H1 (cell line): Measurements from ENCODE around the gene CSTF2T. TPM values are rescaled to one million over a fixed set of nuclear protein-coding genes. Genes with fewer than 3 reads are reported as not detected.

Experiments
- CTCF ChIA-PET: fragments of 300-600 bp; sonication (Branson Sonifier 250); formaldehyde crosslinking; loops from one replicate; lab custom pipeline; 2021; ENCODE audit not compliant: partially characterized antibody; lab: Charles Lee
- POLR2A ChIA-PET: fragments of 300-600 bp; sonication (Branson Sonifier 250); formaldehyde crosslinking; loops from one replicate; lab custom pipeline; 2021; ENCODE audit warnings: inconsistent platforms; ENCODE audit not compliant: partially characterized antibody; lab: Charles Lee
- DNase-seq, 2 experiments: peaks; one replicate each; pipeline versions ENCODE4 v3.0.0 to v3.0.0-alpha.2; 2010 to 2022; ENCODE audit warnings: low spot score in 2 of 2, low read depth in 1 of 2, mixed read lengths in 1 of 2
- FAIRE-seq: peaks from 2 replicates; lab custom pipeline; 2011; peaks lifted over from hg19 to GRCh38; lab: Jason Lieb, UNC
- H2AFZ ChIP-seq: 2 replicates; pipeline ENCODE4 v1.8.1; 2012; ENCODE audit warnings: low read length, inconsistent platforms
- H2AK5ac ChIP-seq: 2 replicates; pipeline ENCODE4 v1.6.1; 2013; ENCODE audit warnings: low read depth, low read length
- H2BK120ac ChIP-seq: replicated peaks from 2 replicates; pipeline ENCODE3; 2013; ENCODE audit warnings: low read depth, low read length, inconsistent platforms
- H2BK12ac ChIP-seq: 2 replicates; pipeline ENCODE4 v1.6.1; 2013; ENCODE audit warnings: low read depth, low read length
- H2BK15ac ChIP-seq: 2 replicates; pipeline ENCODE4 v1.6.1; 2013; ENCODE audit warnings: low read length
- H2BK20ac ChIP-seq: 2 replicates; pipeline ENCODE4 v1.6.1; 2013; ENCODE audit warnings: low read length
- H2BK5ac ChIP-seq: 2 replicates; pipeline ENCODE4 v1.6.1; 2013; ENCODE audit warnings: low read depth, low read length
- H3K14ac ChIP-seq: 2 replicates; pipeline ENCODE4 v1.6.1; 2013; ENCODE audit warnings: inconsistent platforms; ENCODE audit not compliant: insufficient read length
- H3K18ac ChIP-seq: 2 replicates; pipeline ENCODE4 v1.6.1; 2013; ENCODE audit warnings: low read length; ENCODE audit errors: extremely low read depth
- H3K23ac ChIP-seq: 2 replicates; pipeline ENCODE4 v1.6.1; 2013; ENCODE audit warnings: inconsistent platforms; ENCODE audit not compliant: insufficient read length
- H3K23me2 ChIP-seq: 2 replicates; pipeline ENCODE4 v1.6.1; 2013; ENCODE audit warnings: low read depth, low read length
- H3K27ac ChIP-seq: 2 replicates; pipeline ENCODE4 v1.6.1; 2011; ENCODE audit warnings: low read depth, low read length, inconsistent platforms
- H3K27me3 ChIP-seq, 4 experiments: replicated peaks in 1 of 4; 1 replicate in 1 of 4; 2 replicates in 3 of 4; pipeline versions ENCODE4 v1.6.1 to v1.8.1; 2011 to 2013; ENCODE audit warnings: low read length in 3 of 4, mild to moderate bottlenecking in 3 of 4, inconsistent platforms in 2 of 4, mixed read lengths in 2 of 4, moderate library complexity in 1 of 4; ENCODE audit not compliant: control insufficient read depth in 3 of 4, insufficient read depth in 3 of 4; ENCODE audit errors: extremely low read depth in 1 of 4
- H3K36me3 ChIP-seq, 4 experiments: 2 replicates each; pipeline versions ENCODE4 v1.6.1 to v1.8.1; 2011 to 2013; ENCODE audit warnings: mild to moderate bottlenecking in 4 of 4, low read length in 3 of 4, moderate library complexity in 2 of 4, control low read depth in 1 of 4, inconsistent platforms in 1 of 4; ENCODE audit not compliant: insufficient read depth in 4 of 4, control insufficient read depth in 2 of 4
- H3K4ac ChIP-seq: replicated peaks from 2 replicates; pipeline ENCODE3; 2013; ENCODE audit warnings: low read length, low read depth, mixed read lengths, inconsistent platforms; ENCODE audit not compliant: insufficient read length
- H3K4me1 ChIP-seq, 4 experiments: replicated peaks in 1 of 4; 1 replicate in 1 of 4; 2 replicates in 3 of 4; pipeline versions ENCODE4 v1.6.1 to v1.8.1; 2011 to 2013; ENCODE audit warnings: low read length in 3 of 4, inconsistent platforms in 2 of 4, mixed read lengths in 1 of 4; ENCODE audit not compliant: insufficient read depth in 4 of 4, control insufficient read depth in 3 of 4
- H3K4me2 ChIP-seq, 2 experiments: 2 replicates each; pipeline versions ENCODE4 v1.6.1 to v1.8.1; 2011 to 2013; ENCODE audit warnings: low read depth in 2 of 2, low read length in 2 of 2, control low read depth in 1 of 2, inconsistent platforms in 1 of 2, mild to moderate bottlenecking in 1 of 2; ENCODE audit not compliant: insufficient read depth in 1 of 2
- H3K4me3 ChIP-seq, 4 experiments: fragments of 200-600, 300-600 bp in 1 of 4; sonication (generic), shearing (Covaris generic), sonication (Bioruptor Twin) in 1 of 4; 2 replicates each; pipeline versions ENCODE4 v1.5.1 to v1.8.1; 2011 to 2016; ENCODE audit warnings: low read length in 4 of 4, low read depth in 3 of 4, control low read depth in 2 of 4, inconsistent platforms in 2 of 4, mild to moderate bottlenecking in 2 of 4, mixed read lengths in 1 of 4, moderate library complexity in 1 of 4; ENCODE audit not compliant: insufficient read depth in 2 of 4; ENCODE audit errors: extremely low read depth in 1 of 4
- H3K56ac ChIP-seq: replicated peaks from 2 replicates; pipeline ENCODE3; 2013; ENCODE audit warnings: low read depth, mild to moderate bottlenecking, mixed read lengths, low read length, inconsistent platforms; ENCODE audit not compliant: insufficient read length
- H3K79me1 ChIP-seq: 2 replicates; pipeline ENCODE4 v1.6.1; 2013; ENCODE audit warnings: low read depth, low read length, control low read depth
- H3K79me2 ChIP-seq, 2 experiments: 2 replicates each; pipeline versions ENCODE4 v1.6.1 to v1.8.1; 2012 to 2013; ENCODE audit warnings: low read length in 2 of 2, mild to moderate bottlenecking in 2 of 2, inconsistent platforms in 1 of 2; ENCODE audit not compliant: insufficient read depth in 2 of 2, control insufficient read depth in 1 of 2
- H3K9ac ChIP-seq, 4 experiments: replicated peaks in 1 of 4; 1 replicate in 1 of 4; 2 replicates in 3 of 4; pipeline versions ENCODE4 v1.6.1 to v1.8.1; 2011 to 2013; ENCODE audit warnings: low read depth in 3 of 4, low read length in 3 of 4, control low read depth in 2 of 4, mild to moderate bottlenecking in 2 of 4, moderate library complexity in 2 of 4, inconsistent platforms in 1 of 4; ENCODE audit errors: extremely low read depth in 1 of 4
- H3K9me3 ChIP-seq, 2 experiments: 2 replicates each; pipeline versions ENCODE4 v1.6.1 to v1.8.1; 2012 to 2013; ENCODE audit warnings: mild to moderate bottlenecking in 2 of 2, moderate library complexity in 2 of 2, control low read depth in 1 of 2, inconsistent platforms in 1 of 2, low read depth in 1 of 2, low read length in 1 of 2, mixed read lengths in 1 of 2; ENCODE audit not compliant: insufficient read depth in 2 of 2
- H4K20me1 ChIP-seq, 2 experiments: replicated peaks in 1 of 2; 2 replicates each; pipeline versions ENCODE3 to v1.8.1; 2011 to 2013; ENCODE audit warnings: inconsistent platforms in 2 of 2, low read length in 2 of 2, mild to moderate bottlenecking in 1 of 2; ENCODE audit not compliant: insufficient read depth in 2 of 2, control insufficient read depth in 1 of 2
- H4K5ac ChIP-seq: 2 replicates; pipeline ENCODE4 v1.6.1; 2013; ENCODE audit warnings: low read length, low read depth, mixed read lengths, inconsistent platforms; ENCODE audit not compliant: insufficient read length
- H4K8ac ChIP-seq: 2 replicates; pipeline ENCODE4 v1.8.0; 2013; ENCODE audit warnings: mild to moderate bottlenecking, moderate library complexity, low read length, inconsistent platforms; ENCODE audit not compliant: insufficient read depth; ENCODE audit errors: extremely low read depth
- H4K91ac ChIP-seq: replicated peaks from 2 replicates; pipeline ENCODE3; 2013; ENCODE audit warnings: low read length, mixed read lengths, inconsistent platforms; ENCODE audit not compliant: insufficient read length
- NANOG ChIP-seq: IDR thresholded peaks from 2 replicates; pipeline ENCODE4 v1.6.1; 2011; ENCODE audit warnings: low read length, low read depth, mild to moderate bottlenecking, inconsistent platforms; ENCODE audit not compliant: insufficient read depth, poor library complexity, severe bottlenecking
- WGBS, 2 experiments: shearing (Covaris generic) in 1 of 2; methylation state at CpG; one replicate each; pipeline versions ENCODE4 v1.1.6 to v1.1.7; 2013 to 2015; ENCODE audit warnings: low lambda C conversion rate in 2 of 2, mixed read lengths in 2 of 2, inconsistent platforms in 1 of 2, low coverage in 1 of 2, missing lambda C conversion rate in 1 of 2; ENCODE audit not compliant: insufficient replicate concordance in 2 of 2, insufficient coverage in 1 of 2, insufficient read length in 1 of 2; ENCODE audit errors: extremely low coverage in 1 of 2, missing lambda C conversion rate in 1 of 2; 5-methylcytosine and 5-hydroxymethylcytosine counted together
- polyA plus RNA-seq, 7 experiments: library from polyadenylated mRNA; depleted of rRNA in 3 of 7; stranded (reverse) in 5 of 7; unstranded in 2 of 7; fragments of >200 nt in 5 of 7; fragments of 200-250 nt in 2 of 7; gene quantifications; 1 replicate in 5 of 7; 2 replicates in 1 of 7; 4 replicates in 1 of 7; pipeline versions ENCODE4 v1.2.1 to v1.2.3, GENCODE V29; 2011 to 2013; ENCODE audit warnings: missing spikeins in 2 of 7, mixed read lengths in 2 of 7
- total RNA-seq: library from RNA; stranded (reverse); fragmentation: NEBNext Ultra II Directional; extraction: Animal tissue kit (Norgen Biotek cat#: 25700); gene quantifications from 2 replicates; pipeline ENCODE4 v1.2.1, GENCODE V29; 2021

Gene CSTF2T
- total and polyA plus RNA-seq, 2 of the 8 experiments (the other 6 are each of a cell fraction or from before 2014, with no cell fraction given) = 9.4 to 32.4 TPM

DNA sequence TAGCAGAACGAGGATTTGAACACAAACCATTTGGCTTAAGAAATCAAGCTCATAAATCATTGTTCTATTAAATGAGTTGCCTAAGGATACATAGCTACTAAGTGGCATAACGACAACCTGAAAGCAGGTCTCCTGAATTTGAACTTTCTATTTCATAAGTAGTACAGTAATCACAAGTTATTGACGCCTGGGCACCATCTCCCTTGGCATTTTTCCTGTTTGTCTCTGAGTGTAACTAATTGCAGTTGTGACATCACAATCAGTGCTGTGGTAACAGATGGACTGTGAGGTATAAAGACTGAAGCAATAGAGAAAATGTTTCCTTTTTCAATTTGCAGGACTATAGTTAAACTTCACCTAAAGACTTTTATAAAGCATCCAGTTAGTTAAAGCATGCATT is 6.4 kb upstream of the CSTF2T start:
- ChIA-PET POLR2A (no interaction called here), CTCF (interaction anchor here (0.6 to 1.1 kb wide), 2 partner anchors 14 to 29 kb away, joined by 3 to 4 read pairs; no protein-coding TSS in a partner anchor)
- Histone ChIP-seq H3K14ac (no peak overlapping the region), H2BK120ac (no peak overlapping the region), H2BK15ac (no peak overlapping the region), H3K27ac (no peak overlapping the region), H3K4me3 (no peak overlapping the region), H3K27me3 (no peaks in the 10 kb centered on the region), H2BK20ac (no peak overlapping the region), H4K8ac (no peak overlapping the region), H2AK5ac (no peak overlapping the region), H3K18ac (no peak overlapping the region), H4K5ac (no peak overlapping the region), H3K23ac (no peak overlapping the region), H3K56ac (no peak overlapping the region), H3K36me3 (no peaks in the 10 kb centered on the region), H3K9ac (no peak overlapping the region), H3K79me2 (no peaks in the 10 kb centered on the region), H3K4me2 (no peak overlapping the region), H3K79me1 (no peaks in the 10 kb centered on the region), H3K23me2 (no peaks in the 10 kb centered on the region), H2AFZ (no peak overlapping the region), H3K4me1 (peaks cover 0 to 7% (median under 1%) of the 10 kb centered on the region in 4 experiments; a peak in 1 of 7 replicates), H3K9me3 (no peaks in the 10 kb centered on the region), H3K4ac (no peak overlapping the region), H4K91ac (no peak overlapping the region), H2BK12ac (no peak overlapping the region), H2BK5ac (no peak overlapping the region), H4K20me1 (no peaks in the 10 kb centered on the region)
- 94% methylated on average over 3 of the region's 3 CpGs; no CpG with 5 or more reads in 1 of the 2 experiments for WGBS, 2 experiments
- TF ChIP-seq NANOG = no peak
- DNase-seq (no peak), FAIRE-seq (no peak)
